ENCODE data around the gene C2orf78. TPM values are rescaled to one million over a fixed set of nuclear protein-coding genes. Genes with fewer than 3 reads are reported as not detected.

The C2orf78 gene
- total RNA-seq, 1 donor from 2014 or later, result not detected

GRCh38 chr2:73762571-73762970 lies 21.4 kb upstream of the C2orf78 start:
- Mint-ChIP-seq H3K4me3 (no peak overlapping the region), H3K27ac (ENCODE audit: unreplicated experiment) (no peak overlapping the region), H3K27me3 (ENCODE audit: low read depth) (no peaks in the 10 kb centered on the region), H3K4me1 (no peaks in the 10 kb centered on the region), H3K9me3 (no peaks in the 10 kb centered on the region), H3K36me3 (ENCODE audit: low read depth) (peaks cover 9% of the 10 kb centered on the region)
- DNase-seq (ENCODE audit: low read depth, low spot score), result no peak
- no peak for TF ChIP-seq CTCF (conservative IDR thresholded peaks at IDR 0.05)

- no peak for DNase-seq (ENCODE audit: low read depth, low spot score)
- H3K27me3 Mint-ChIP-seq (ENCODE audit: low read depth), result no peaks in the 10 kb centered on the region
- H3K36me3 Mint-ChIP-seq (ENCODE audit: low read depth), result peaks cover 13% of the 10 kb centered on the region
- H3K9me3 Mint-ChIP-seq, result no peaks in the 10 kb centered on the region
- H3K4me3 Mint-ChIP-seq, result no peak overlapping the region
- H3K4me1 Mint-ChIP-seq, result no peaks in the 10 kb centered on the region
- TF ChIP-seq CTCF (conservative IDR thresholded peaks at IDR 0.05), result no peak
- H3K27ac Mint-ChIP-seq (ENCODE audit: unreplicated experiment), result no peak overlapping the region
Measured at GRCh38 chr2:73764945-73765344, 19.0 kb upstream of the C2orf78 start.

GRCh38 chr2:73766349-73766748 lies 17.6 kb upstream of the C2orf78 start:
- H3K4me1 Mint-ChIP-seq, result no peaks in the 10 kb centered on the region
- H3K36me3 Mint-ChIP-seq (ENCODE audit: low read depth), result peaks cover 15% of the 10 kb centered on the region
- H3K27me3 Mint-ChIP-seq (ENCODE audit: low read depth), result no peaks in the 10 kb centered on the region
- no peak overlapping the region for H3K27ac Mint-ChIP-seq (ENCODE audit: unreplicated experiment)
- H3K9me3 Mint-ChIP-seq, result no peaks in the 10 kb centered on the region
- no peak for DNase-seq (ENCODE audit: low read depth, low spot score)
- TF ChIP-seq CTCF (conservative IDR thresholded peaks at IDR 0.05), result no peak
- no peak overlapping the region for H3K4me3 Mint-ChIP-seq

GRCh38 chr2:73766994-73767393 lies 17.0 kb upstream of the C2orf78 start:
- Mint-ChIP-seq H3K4me1 (no peaks in the 10 kb centered on the region), H3K27me3 (ENCODE audit: low read depth) (no peaks in the 10 kb centered on the region), H3K4me3 (no peak overlapping the region), H3K27ac (ENCODE audit: unreplicated experiment) (no peak overlapping the region), H3K9me3 (no peaks in the 10 kb centered on the region), H3K36me3 (ENCODE audit: low read depth) (peaks cover 16% of the 10 kb centered on the region)
- TF ChIP-seq CTCF (conservative IDR thresholded peaks at IDR 0.05), result no peak
- DNase-seq (ENCODE audit: low read depth, low spot score), result no peak

GRCh38 chr2:73770725-73771124 lies 13.3 kb upstream of the C2orf78 start:
- no peak for DNase-seq (ENCODE audit: low read depth, low spot score)
- no peaks in the 10 kb centered on the region for H3K9me3 Mint-ChIP-seq
- H3K27me3 Mint-ChIP-seq (ENCODE audit: low read depth), result no peaks in the 10 kb centered on the region
- H3K4me1 Mint-ChIP-seq, result no peaks in the 10 kb centered on the region
- no peak for TF ChIP-seq CTCF (conservative IDR thresholded peaks at IDR 0.05)
- no peak overlapping the region for H3K27ac Mint-ChIP-seq (ENCODE audit: unreplicated experiment)
- no peak overlapping the region for H3K4me3 Mint-ChIP-seq
- H3K36me3 Mint-ChIP-seq (ENCODE audit: low read depth), result peaks cover 29% of the 10 kb centered on the region

- DNase-seq (ENCODE audit: low read depth, low spot score), result no peak
- Mint-ChIP-seq H3K27ac (ENCODE audit: unreplicated experiment) (no peak overlapping the region), H3K4me3 (no peak overlapping the region), H3K36me3 (ENCODE audit: low read depth) (peaks cover 23% of the 10 kb centered on the region), H3K4me1 (no peaks in the 10 kb centered on the region), H3K27me3 (ENCODE audit: low read depth) (no peaks in the 10 kb centered on the region), H3K9me3 (no peaks in the 10 kb centered on the region)
- TF ChIP-seq CTCF (conservative IDR thresholded peaks at IDR 0.05), result no peak
Measured at GRCh38 chr2:73772819-73773218, 11.2 kb upstream of the C2orf78 start.

Data from neural crest cell (in vitro differentiated cells).